Measurements from ENCODE around the gene MFNG. TPM values are rescaled to one million over a fixed set of nuclear protein-coding genes. Genes with fewer than 3 reads are reported as not detected.

Gene MFNG
- total RNA-seq, 2 experiments from 2014 or later = 207 to 211 TPM

DNA sequence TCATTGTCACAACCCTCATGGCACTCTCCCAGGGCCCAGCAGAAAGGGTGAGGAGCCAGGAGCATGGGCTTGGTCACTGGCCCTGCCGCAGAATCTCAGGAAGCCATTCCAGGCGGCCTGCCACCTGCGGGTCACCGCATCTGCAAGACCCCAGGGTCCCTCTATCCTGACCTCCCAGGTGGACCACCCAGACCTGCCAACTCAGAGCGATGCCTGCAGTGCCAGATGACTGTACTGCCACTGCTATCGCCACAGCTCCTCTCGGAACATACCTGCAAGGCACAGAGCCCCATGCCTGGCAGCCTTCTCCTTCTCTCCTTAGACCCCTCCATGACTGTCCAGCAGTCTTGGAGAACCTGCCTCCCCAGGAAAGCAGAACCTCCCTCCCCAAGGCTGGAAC, 32.5 kb downstream of the MFNG start:
- H3K27ac Mint-ChIP-seq = no peak overlapping the region

DNA sequence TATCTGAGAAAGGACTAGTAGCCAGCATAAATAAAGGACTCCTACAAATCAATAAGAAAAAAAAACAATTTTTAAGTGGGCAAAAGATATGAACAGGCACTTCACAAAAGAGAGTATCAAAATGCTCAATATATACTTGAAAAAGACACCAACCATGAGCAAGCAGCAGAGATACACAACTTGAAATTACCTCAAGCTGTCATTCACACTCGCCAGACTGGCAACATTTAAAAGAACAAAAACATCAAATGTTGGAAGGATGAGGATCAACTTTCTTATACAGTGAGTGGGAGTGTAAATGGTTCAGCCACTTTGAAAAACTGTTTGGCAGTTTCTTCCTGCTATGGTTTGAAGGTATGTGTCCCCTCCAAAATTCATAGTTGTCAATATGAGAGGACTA, 35.0 kb downstream of the MFNG start:
- Mint-ChIP-seq H3K27ac (no peak overlapping the region), H3K4me1 (no peaks in the 10 kb centered on the region), H3K27me3 (peaks cover 4% of the 10 kb centered on the region), H3K36me3 (no peaks in the 10 kb centered on the region), H3K4me3 (no peak overlapping the region), H3K9me3 (no peaks in the 10 kb centered on the region)
- DNase-seq = no peak
- POLR2A ChIA-PET = no interaction called here
- no peak for ATAC-seq (ENCODE audit: low read depth)

More for the DNA sequence above, 32.5 kb downstream of the MFNG start:
- Mint-ChIP-seq H3K27me3 (no peaks in the 10 kb centered on the region), H3K36me3 (no peaks in the 10 kb centered on the region), H3K4me1 (no peaks in the 10 kb centered on the region), H3K9me3 (no peaks in the 10 kb centered on the region), H3K4me3 (no peak overlapping the region)
- ATAC-seq (ENCODE audit: low read depth) (no peak), DNase-seq (no peak)
- POLR2A ChIA-PET = no interaction called here

DNA sequence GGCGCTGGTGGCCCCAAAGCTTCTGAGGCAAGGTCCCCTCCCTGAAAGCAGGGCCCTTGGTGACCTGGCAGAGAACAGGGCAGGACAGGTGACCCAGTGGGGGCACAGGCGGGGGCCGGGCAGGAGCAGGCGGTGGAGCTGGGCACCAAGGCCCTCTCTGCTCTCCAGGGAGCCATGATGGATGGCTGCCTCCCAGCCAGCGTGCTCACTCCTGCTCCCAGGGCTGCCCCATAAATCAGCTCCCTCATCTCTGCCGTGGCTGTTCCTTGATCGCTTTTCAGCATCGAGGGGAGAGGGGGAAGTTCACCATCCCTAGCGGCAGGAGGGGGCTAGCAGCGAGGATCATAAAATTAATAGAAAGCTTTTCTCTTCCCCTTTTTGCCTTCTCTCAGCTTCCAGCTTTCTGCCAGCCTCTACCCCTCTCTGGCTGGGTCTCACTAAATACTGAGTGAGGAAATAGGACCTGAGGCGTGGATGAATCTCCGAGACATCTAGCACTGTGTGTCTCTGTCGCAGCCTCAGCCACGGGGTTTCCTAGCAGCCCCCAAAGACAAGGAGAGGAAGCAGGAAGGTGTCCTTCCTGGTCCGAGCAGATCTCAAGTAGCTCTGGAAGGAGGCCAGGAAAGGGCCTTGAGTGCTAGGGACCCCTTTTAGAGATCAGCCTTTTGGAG, 36.7 kb downstream of the MFNG start:
- DNase-seq (no peak), ATAC-seq (ENCODE audit: low read depth) (no peak)

DNA sequence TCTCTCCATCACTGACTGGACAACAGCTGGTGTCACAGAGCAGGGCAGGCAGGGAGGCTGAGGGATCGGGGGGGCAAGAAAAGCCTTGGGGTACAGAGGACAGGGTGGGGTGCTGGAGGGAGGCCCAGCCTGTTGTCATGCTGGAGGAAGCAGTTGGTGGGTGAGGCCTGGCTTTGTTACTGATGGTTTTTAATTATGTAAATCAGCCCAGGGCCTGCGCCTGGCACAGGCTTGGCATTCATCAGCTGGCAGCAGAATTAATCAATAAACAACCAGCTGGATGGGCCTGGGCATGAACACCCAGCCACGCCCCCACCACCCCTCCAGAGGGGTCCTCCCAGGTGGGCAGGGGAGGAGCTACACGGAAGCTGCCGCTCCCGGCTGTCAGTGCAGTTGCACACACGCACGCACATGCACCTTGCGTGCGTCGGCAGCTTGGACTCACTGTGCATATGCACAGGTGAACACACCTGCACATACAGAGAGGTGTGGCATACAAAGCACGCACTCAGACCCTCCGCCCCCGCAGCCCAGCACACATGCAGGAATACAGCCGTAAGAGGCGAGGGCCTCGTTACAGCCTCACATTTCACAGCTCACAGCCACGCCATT, 37.6 kb downstream of the MFNG start:
- H3K9me3 Mint-ChIP-seq = no peaks in the 10 kb centered on the region
- no peak overlapping the region for H3K4me3 Mint-ChIP-seq
- POLR2A ChIA-PET = no interaction called here
- H3K4me1 Mint-ChIP-seq = no peaks in the 10 kb centered on the region
- peaks cover 4% of the 10 kb centered on the region for H3K27me3 Mint-ChIP-seq
- no peak overlapping the region for H3K27ac Mint-ChIP-seq
- ATAC-seq (ENCODE audit: low read depth) (no peak), DNase-seq (no peak)
- no peaks in the 10 kb centered on the region for H3K36me3 Mint-ChIP-seq

More for the DNA sequence above, 36.7 kb downstream of the MFNG start:
- Mint-ChIP-seq H3K27me3 (peaks cover 4% of the 10 kb centered on the region), H3K9me3 (no peaks in the 10 kb centered on the region), H3K36me3 (no peaks in the 10 kb centered on the region), H3K4me3 (no peak overlapping the region), H3K4me1 (no peaks in the 10 kb centered on the region), H3K27ac (no peak overlapping the region)
- POLR2A ChIA-PET = no interaction called here

DNA sequence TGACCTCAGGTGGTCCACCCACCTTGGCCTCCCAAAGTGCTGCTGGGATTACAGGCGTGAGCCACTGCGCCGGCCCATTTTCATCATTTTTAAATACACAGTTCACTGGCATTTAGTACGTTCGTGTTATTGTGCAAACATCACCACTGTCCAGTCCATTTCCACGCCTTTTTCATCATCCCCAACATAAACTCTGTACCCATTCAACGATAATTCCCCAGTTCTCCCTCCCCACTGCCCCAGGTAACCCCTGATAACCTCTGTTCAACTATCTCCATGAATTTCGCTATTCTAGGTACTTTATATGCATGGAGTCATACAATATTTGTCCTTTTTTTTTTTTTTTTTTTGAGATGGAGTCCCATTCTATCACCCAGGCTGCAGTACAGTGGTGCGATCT, 40.7 kb downstream of the MFNG start:
- Mint-ChIP-seq H3K4me1 (peaks cover 8% of the 10 kb centered on the region), H3K4me3 (no peak overlapping the region), H3K36me3 (peaks cover 2% of the 10 kb centered on the region), H3K27me3 (peaks cover 7% of the 10 kb centered on the region), H3K27ac (no peak overlapping the region), H3K9me3 (peaks cover 2% of the 10 kb centered on the region)
- DNase-seq (no peak), ATAC-seq (ENCODE audit: low read depth) (no peak)
- POLR2A ChIA-PET = interaction anchor here (1.6 kb wide), 1 partner anchor 25 kb away, joined by 4 read pairs; no protein-coding TSS in a partner anchor

DNA sequence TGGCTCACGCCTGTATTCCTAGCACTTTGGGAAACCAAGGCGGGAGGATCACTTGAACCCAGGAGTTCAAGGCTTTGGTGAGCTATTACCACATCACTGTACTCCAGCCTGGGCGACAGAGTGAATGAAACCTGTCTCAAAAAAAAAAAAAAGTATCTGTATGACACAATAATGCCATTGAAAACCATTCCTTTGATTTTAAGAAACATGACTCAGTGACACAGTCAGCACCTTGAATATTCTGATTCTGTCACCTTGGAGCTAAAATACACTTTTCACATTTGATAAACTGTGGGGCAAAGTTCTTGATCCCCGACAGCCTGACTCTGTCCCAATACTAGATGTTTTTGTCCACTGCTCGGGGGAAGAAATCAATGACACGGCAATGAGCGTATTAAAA, 42.2 kb downstream of the MFNG start:
- Mint-ChIP-seq H3K36me3 (peaks cover 2% of the 10 kb centered on the region), H3K4me3 (no peak overlapping the region), H3K9me3 (peaks cover 2% of the 10 kb centered on the region), H3K27me3 (peaks cover 7% of the 10 kb centered on the region), H3K27ac (no peak overlapping the region), H3K4me1 (peaks cover 8% of the 10 kb centered on the region)
- no peak for ATAC-seq (ENCODE audit: low read depth)
- no peak for DNase-seq
- POLR2A ChIA-PET = no interaction called here

DNA sequence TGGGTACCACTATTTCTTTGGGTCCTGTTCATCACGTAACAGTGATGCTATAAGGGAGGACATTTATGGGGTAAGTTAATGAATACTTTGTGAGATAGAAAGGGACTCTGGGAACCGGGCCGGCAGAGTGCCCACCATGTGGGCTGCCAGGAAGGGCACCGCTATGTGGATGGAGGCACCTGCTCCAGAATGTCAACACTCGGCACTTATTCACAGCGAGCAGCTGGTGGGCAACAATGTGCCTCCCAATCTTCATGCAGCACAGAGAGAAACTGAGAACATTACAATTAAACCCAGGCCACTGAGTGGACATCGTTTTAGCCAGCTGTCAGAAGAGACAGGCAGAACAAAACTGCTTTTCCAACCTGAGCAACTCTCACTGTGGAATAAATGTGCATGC, 43.1 kb downstream of the MFNG start:
- peaks cover 2% of the 10 kb centered on the region for H3K36me3 Mint-ChIP-seq
- ATAC-seq (ENCODE audit: low read depth) (no peak), DNase-seq (no peak)
- peaks cover 8% of the 10 kb centered on the region for H3K4me1 Mint-ChIP-seq
- H3K27me3 Mint-ChIP-seq = peaks cover 5% of the 10 kb centered on the region
- POLR2A ChIA-PET = no interaction called here
- peaks cover 2% of the 10 kb centered on the region for H3K9me3 Mint-ChIP-seq
- H3K27ac Mint-ChIP-seq = no peak overlapping the region
- H3K4me3 Mint-ChIP-seq = no peak overlapping the region

DNA sequence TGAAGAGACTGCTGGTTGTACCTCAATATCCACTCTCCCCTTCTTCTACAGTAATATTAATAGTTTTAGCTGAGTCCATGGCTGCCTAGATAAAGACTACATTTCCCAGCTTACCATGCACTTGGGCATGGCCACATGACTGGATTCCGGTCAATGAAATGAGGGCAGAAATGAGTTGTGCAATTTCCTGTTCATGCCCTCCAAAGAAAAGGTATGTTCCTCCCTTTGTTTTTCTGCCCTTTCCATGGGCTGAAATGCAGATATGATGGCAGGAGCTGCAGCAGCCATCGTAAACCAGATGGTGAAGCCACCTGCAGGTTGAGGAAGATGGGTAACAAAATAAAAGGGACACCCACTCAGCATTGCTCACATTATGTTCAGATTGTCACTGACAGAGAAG, 43.6 kb downstream of the MFNG start:
- Mint-ChIP-seq H3K4me3 (no peak overlapping the region), H3K36me3 (peaks cover 2% of the 10 kb centered on the region), H3K4me1 (peaks cover 8% of the 10 kb centered on the region), H3K27ac (no peak overlapping the region), H3K9me3 (peaks cover 2% of the 10 kb centered on the region), H3K27me3 (peaks cover 3% of the 10 kb centered on the region)
- DNase-seq = no peak
- ATAC-seq (ENCODE audit: low read depth) = peak; percentile 36
- POLR2A ChIA-PET = no interaction called here

DNA sequence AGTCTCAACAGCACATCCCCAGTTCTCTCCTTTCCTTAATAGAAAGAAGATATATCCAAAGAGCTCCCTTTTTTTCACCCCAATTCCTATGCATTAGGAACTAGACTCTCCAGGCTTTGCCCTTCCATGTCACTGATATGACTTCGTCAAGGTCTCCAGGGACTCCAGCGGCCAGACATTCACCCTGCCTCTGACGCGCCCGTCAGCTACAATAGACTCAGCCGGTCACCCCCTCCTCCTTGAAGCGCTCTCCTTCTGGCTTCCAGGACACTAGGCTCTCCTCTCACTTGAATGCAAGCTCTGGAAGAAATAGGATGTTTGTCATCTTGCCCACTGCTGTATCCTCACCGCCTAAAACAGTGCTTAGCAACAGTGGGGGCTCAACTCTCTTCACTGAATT, 44.0 kb downstream of the MFNG start:
- H3K4me3 Mint-ChIP-seq = no peak overlapping the region
- DNase-seq (no peak), ATAC-seq (ENCODE audit: low read depth) (no peak)
- POLR2A ChIA-PET = no interaction called here
- H3K9me3 Mint-ChIP-seq = peaks cover 2% of the 10 kb centered on the region
- peaks cover 8% of the 10 kb centered on the region for H3K4me1 Mint-ChIP-seq
- peaks cover 3% of the 10 kb centered on the region for H3K27me3 Mint-ChIP-seq
- H3K36me3 Mint-ChIP-seq = peaks cover 2% of the 10 kb centered on the region
- H3K27ac Mint-ChIP-seq = no peak overlapping the region

DNA sequence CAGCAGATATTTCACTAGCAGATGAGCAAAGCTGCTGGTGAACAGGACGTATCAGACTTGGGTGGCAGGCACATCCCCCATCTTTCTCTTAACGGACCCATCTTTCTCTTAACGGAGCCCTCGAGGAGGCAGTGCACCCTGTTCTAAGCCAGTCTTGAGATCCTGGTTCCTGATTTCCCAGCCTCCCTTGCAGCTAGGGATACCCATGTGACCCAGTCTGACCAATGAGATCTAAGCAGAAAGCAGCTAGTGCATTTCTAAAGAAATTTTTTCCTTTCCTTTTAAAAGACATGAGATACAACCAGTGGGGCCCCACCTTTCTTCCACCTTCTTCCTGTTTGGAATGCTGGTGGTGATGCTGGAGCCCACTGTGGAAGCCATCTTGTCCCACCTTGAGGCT, 45.3 kb downstream of the MFNG start:
- Mint-ChIP-seq H3K36me3 (peaks cover 2% of the 10 kb centered on the region), H3K4me1 (peaks cover 8% of the 10 kb centered on the region), H3K4me3 (no peak overlapping the region), H3K27me3 (peaks cover 3% of the 10 kb centered on the region), H3K9me3 (peaks cover 2% of the 10 kb centered on the region), H3K27ac (no peak overlapping the region)
- POLR2A ChIA-PET = no interaction called here
- ATAC-seq (ENCODE audit: low read depth) = no peak
- no peak for DNase-seq

DNA sequence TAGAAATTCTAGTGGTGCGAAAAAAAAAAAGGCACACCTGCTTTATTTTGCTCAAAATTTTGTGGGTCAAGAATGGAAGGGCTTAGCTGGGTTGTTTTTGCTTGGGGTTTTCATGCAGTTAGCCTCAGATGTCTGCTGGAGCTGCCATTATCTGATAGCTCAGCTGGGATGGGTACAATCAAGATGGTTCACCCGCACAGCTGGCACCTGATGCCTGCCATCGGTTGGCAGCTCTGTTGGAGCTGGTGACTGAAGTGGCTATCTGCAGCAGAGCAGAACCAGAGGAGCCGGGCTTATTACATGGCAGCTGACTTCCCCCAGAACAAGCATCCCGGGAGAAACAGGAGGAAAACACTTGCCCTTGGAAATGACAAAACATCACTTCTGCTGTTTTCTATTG, 46.8 kb downstream of the MFNG start:
- no peak overlapping the region for H3K4me3 Mint-ChIP-seq
- POLR2A ChIA-PET = no interaction called here
- no peak overlapping the region for H3K27ac Mint-ChIP-seq
- peaks cover 2% of the 10 kb centered on the region for H3K36me3 Mint-ChIP-seq
- peaks cover 3% of the 10 kb centered on the region for H3K27me3 Mint-ChIP-seq
- DNase-seq (no peak), ATAC-seq (ENCODE audit: low read depth) (no peak)
- H3K9me3 Mint-ChIP-seq = peaks cover 2% of the 10 kb centered on the region
- H3K4me1 Mint-ChIP-seq = peaks cover 8% of the 10 kb centered on the region

DNA sequence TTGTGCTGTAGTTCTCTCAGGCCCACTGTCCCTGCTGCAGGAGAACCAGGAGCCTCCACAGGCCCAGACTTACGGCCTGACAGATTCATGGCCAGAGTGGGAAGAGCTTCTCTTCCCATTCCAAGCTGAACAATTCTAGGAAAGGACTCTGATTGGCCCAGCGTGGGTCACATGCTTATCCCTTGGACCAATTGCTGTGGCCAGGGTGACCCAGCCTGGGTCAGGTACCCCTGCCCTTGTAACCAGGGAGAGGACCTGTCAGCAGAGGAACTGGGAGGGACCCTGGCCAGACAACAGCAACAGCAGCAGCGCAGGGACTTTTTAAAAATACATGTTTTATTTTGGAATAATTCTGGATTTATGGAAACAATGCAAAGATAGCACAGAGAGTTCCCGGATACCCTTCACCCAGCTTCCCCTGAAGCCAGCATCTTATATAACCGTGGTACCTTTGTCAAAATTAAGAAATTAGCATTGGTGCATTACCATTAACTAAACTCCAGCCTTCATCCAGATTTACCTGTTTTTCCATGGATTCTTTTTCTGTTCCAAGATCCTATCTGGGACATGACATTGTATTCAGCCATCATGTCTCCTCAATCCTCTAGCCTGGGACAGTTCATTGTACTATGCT, 50.1 kb downstream of the MFNG start:
- H3K36me3 Mint-ChIP-seq = no peaks in the 10 kb centered on the region
- H3K4me1 Mint-ChIP-seq = peaks cover 10% of the 10 kb centered on the region
- H3K4me3 Mint-ChIP-seq = no peak overlapping the region
- DNase-seq = no peak
- H3K9me3 Mint-ChIP-seq = peaks cover 3% of the 10 kb centered on the region
- no peak overlapping the region for H3K27ac Mint-ChIP-seq
- H3K27me3 Mint-ChIP-seq = no peaks in the 10 kb centered on the region
- POLR2A ChIA-PET = no interaction called here
- ATAC-seq (ENCODE audit: low read depth) = no peak

DNA sequence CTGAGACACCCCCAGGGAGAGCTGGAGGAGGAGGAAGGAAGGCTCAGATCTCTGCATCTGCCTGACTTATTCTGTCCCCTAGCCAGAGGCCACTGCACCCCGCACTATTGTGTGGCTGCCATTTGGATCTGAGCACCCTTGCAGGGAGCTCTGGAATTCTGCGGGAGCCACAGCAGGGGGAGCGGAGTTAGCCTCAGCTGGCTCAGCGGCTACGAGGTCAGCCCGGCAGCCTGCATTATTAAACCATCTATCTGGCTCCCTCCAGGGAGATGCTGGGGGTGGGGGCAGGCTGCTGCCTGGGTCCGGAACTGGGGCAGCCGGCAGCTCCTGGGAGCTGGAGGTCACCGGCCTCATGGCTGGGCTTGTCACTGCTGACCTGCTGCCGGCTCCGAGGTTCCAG, 52.4 kb downstream of the MFNG start:
- H3K4me1 Mint-ChIP-seq = peaks cover 14% of the 10 kb centered on the region
- no peak for DNase-seq
- peaks cover 12% of the 10 kb centered on the region for H3K27me3 Mint-ChIP-seq
- H3K9me3 Mint-ChIP-seq = peaks cover 3% of the 10 kb centered on the region
- no peak overlapping the region for H3K4me3 Mint-ChIP-seq
- no peak for ATAC-seq (ENCODE audit: low read depth)
- POLR2A ChIA-PET = interaction anchor here (0.6 kb wide), 1 partner anchor 113 kb away, joined by 3 read pairs; no protein-coding TSS in a partner anchor
- no peak overlapping the region for H3K27ac Mint-ChIP-seq
- no peaks in the 10 kb centered on the region for H3K36me3 Mint-ChIP-seq

DNA sequence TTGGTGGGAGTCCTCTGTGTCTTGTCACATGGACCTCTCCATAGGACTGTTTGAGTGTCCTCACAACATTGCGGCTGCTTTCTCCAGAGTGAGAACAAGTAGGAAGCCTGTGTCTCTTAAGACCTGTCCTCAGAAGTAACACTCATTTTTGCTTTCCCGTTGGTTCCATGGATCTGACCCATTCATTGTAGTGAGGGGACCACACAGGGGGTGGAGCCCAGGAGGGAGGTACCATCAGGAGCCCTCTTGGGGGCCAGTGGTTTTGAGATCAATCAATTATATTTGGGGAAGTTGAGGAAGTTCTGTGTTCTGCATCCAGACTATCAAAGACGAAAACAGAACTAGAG, 53.5 kb downstream of the MFNG start:
- H3K9me3 Mint-ChIP-seq = peaks cover 3% of the 10 kb centered on the region
- peaks cover 22% of the 10 kb centered on the region for H3K27me3 Mint-ChIP-seq
- DNase-seq = no peak
- no peaks in the 10 kb centered on the region for H3K36me3 Mint-ChIP-seq
- peaks cover 14% of the 10 kb centered on the region for H3K4me1 Mint-ChIP-seq
- no peak overlapping the region for H3K27ac Mint-ChIP-seq
- POLR2A ChIA-PET = no interaction called here
- ATAC-seq (ENCODE audit: low read depth) = no peak
- no peak overlapping the region for H3K4me3 Mint-ChIP-seq
